ENCODE data around the gene RBAK. TPM values are rescaled to one million over a fixed set of nuclear protein-coding genes. Genes with fewer than 3 reads are reported as not detected.

Gene RBAK
- total and polyA plus RNA-seq, 2 of the 4 experiments (the other 2 are of a cell fraction): 2.8 to 8.1 TPM

- BruUV-seq (replicated peaks): no TSS peak
- Histone ChIP-seq H3K14ac (replicated peaks; ENCODE audit: low read depth, low read length) (no peak overlapping the region), H2AK5ac (ENCODE audit: low read depth, low read length) (no peak overlapping the region), H4K5ac (ENCODE audit: low read depth, low read length) (no peak overlapping the region), H2BK20ac (ENCODE audit: low read depth, low read length) (no peak overlapping the region), H3K23ac (ENCODE audit: low read depth, low read length) (no peak overlapping the region), H3K4ac (ENCODE audit: low read depth, low read length) (no peak overlapping the region), H3K27me3 (ENCODE audit: control insufficient read depth, insufficient read depth, low read length) (no peaks in the 10 kb centered on the region), H3K9me1 (ENCODE audit: insufficient read depth, low read length) (no peaks in the 10 kb centered on the region), H3K4me2 (ENCODE audit: low read depth, low read length) (no peak overlapping the region), H3K4me1 (ENCODE audit: control insufficient read depth, insufficient read depth, low read length) (no peaks in the 10 kb centered on the region), H3K9ac (ENCODE audit: low read depth, low read length) (no peak overlapping the region), H3K9me3 (ENCODE audit: control insufficient read depth, insufficient read depth, low read length) (no peaks in the 10 kb centered on the region), H3K4me3 (ENCODE audit: insufficient read depth, low read depth, low read length) (no peak overlapping the region), H2AK9ac (replicated peaks; ENCODE audit: low read depth, low read length, poor library complexity) (no peak overlapping the region), H2AFZ (replicated peaks; ENCODE audit: low read length, poor library complexity) (no peak overlapping the region), H2BK120ac (ENCODE audit: low read depth, low read length) (no peak overlapping the region), H3K27ac (ENCODE audit: insufficient read depth, low read length) (no peak overlapping the region), H3K36me3 (ENCODE audit: control insufficient read depth, insufficient read depth, low read length) (no peaks in the 10 kb centered on the region), H4K91ac (ENCODE audit: insufficient read depth, low read depth, low read length) (no peak overlapping the region), H3K56ac (ENCODE audit: extremely low read depth, insufficient read depth, low read length) (no peak overlapping the region), H4K8ac (ENCODE audit: low read depth in 2 of 2, low read length in 2 of 2) (no peak overlapping the region), H4K20me1 (ENCODE audit: insufficient read depth, low read length) (no peaks in the 10 kb centered on the region), H3K18ac (ENCODE audit: low read depth, low read length) (no peak overlapping the region), H2BK15ac (ENCODE audit: low read depth, low read length) (no peak overlapping the region), H2BK5ac (ENCODE audit: low read depth, low read length, poor library complexity, severe bottlenecking) (no peak overlapping the region), H3K79me1 (ENCODE audit: low read depth in 1 of 2, low read length in 2 of 2) (no peaks in the 10 kb centered on the region)
- ChIA-PET CTCF (no interaction called here), POLR2A (ENCODE audit: unreplicated experiment) (no interaction called here)
- intact Hi-C loops (cut with micrococcal nuclease) (no loop called here), dilution Hi-C loops (cut with HindIII; ENCODE audit: low sequenced_read_pairs, unreplicated experiment) (no loop called here), in situ Hi-C loops (cut with MboI; ENCODE audit: low sequenced_read_pairs) (no loop called here)
- no peak for ATAC-seq (ENCODE audit: low read depth)
- TF ChIP-seq CEBPB (IDR thresholded peaks at IDR 0.05; ENCODE audit: low read depth, low read length) (no peak), USF2 (IDR thresholded peaks at IDR 0.05; ENCODE audit: low read depth, low read length) (no peak), MAFK (IDR thresholded peaks at IDR 0.05; ENCODE audit: low read depth, low read length) (no peak), CHD1 (IDR thresholded peaks at IDR 0.05; ENCODE audit: low read depth, low read length) (no peak), POLR2A (IDR thresholded peaks at IDR 0.05; ENCODE audit: low read depth, low read length) (no peak), RAD21 (IDR thresholded peaks at IDR 0.05; ENCODE audit: low read length) (no peak), RFX5 (IDR thresholded peaks at IDR 0.05; ENCODE audit: low read depth, low read length) (no peak), RCOR1 (IDR thresholded peaks at IDR 0.05; ENCODE audit: insufficient replicate concordance, low read length) (no peak), SMC3 (IDR thresholded peaks at IDR 0.05; ENCODE audit: low read depth, low read length) (no peak), BHLHE40 (IDR thresholded peaks at IDR 0.05; ENCODE audit: low read depth, low read length) (no peak), NFE2L2 (IDR thresholded peaks at IDR 0.05; ENCODE audit: low read depth, low read length) (no peak), FOS (IDR thresholded peaks at IDR 0.05; ENCODE audit: low read depth, low read length) (no peak), MAZ (IDR thresholded peaks at IDR 0.05; ENCODE audit: borderline replicate concordance, low read depth, low read length) (no peak)
- TF ChIP-seq, protein P1, sequence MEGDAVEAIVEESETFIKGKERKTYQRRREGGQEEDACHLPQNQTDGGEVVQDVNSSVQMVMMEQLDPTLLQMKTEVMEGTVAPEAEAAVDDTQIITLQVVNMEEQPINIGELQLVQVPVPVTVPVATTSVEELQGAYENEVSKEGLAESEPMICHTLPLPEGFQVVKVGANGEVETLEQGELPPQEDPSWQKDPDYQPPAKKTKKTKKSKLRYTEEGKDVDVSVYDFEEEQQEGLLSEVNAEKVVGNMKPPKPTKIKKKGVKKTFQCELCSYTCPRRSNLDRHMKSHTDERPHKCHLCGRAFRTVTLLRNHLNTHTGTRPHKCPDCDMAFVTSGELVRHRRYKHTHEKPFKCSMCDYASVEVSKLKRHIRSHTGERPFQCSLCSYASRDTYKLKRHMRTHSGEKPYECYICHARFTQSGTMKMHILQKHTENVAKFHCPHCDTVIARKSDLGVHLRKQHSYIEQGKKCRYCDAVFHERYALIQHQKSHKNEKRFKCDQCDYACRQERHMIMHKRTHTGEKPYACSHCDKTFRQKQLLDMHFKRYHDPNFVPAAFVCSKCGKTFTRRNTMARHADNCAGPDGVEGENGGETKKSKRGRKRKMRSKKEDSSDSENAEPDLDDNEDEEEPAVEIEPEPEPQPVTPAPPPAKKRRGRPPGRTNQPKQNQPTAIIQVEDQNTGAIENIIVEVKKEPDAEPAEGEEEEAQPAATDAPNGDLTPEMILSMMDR (conservative IDR thresholded peaks at IDR 0.05; ENCODE audit: low read depth, low read length): no peak
- TF ChIP-seq, protein P2, sequence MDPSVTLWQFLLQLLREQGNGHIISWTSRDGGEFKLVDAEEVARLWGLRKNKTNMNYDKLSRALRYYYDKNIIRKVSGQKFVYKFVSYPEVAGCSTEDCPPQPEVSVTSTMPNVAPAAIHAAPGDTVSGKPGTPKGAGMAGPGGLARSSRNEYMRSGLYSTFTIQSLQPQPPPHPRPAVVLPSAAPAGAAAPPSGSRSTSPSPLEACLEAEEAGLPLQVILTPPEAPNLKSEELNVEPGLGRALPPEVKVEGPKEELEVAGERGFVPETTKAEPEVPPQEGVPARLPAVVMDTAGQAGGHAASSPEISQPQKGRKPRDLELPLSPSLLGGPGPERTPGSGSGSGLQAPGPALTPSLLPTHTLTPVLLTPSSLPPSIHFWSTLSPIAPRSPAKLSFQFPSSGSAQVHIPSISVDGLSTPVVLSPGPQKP (IDR thresholded peaks at IDR 0.05; ENCODE audit: borderline replicate concordance, low read depth, low read length): no peak
- no peak for DNase-seq
- 91% methylated on average over 6 of the region's 9 CpGs; no CpG with 5 or more reads in 1 of the 2 experiments for WGBS, 2 experiments (ENCODE audit: extremely low coverage in 2 of 2, insufficient read length in 1 of 2)
These were observed 10.4 kb upstream of the RBAK start for GRCh38 chr7:5035276-5035675.

Measured in IMR-90 (cell line).